ENCODE measurements around the gene COMMD9. TPM values are rescaled to one million over a fixed set of nuclear protein-coding genes. Genes with fewer than 3 reads are reported as not detected.

Gene COMMD9
- total and polyA plus RNA-seq, 10 of the 15 experiments (the other 5 are each of a cell fraction or from before 2014, with no cell fraction given): 31.4 to 119 (median 56.2) TPM

GRCh38 chr11:36234825-36235224, 54.4 kb downstream of the COMMD9 start (continued):
- no peak for TF ChIP-seq ZBTB33 (IDR thresholded peaks at IDR 0.05)
- no peak for TF ChIP-seq CREM (IDR thresholded peaks at IDR 0.05; ENCODE audit: low read depth)
- no peak for TF ChIP-seq KAT2A (conservative IDR thresholded peaks at IDR 0.05; ENCODE audit: control insufficient read depth, low read depth, low read length)
- TF ChIP-seq ZNF384 (IDR thresholded peaks at IDR 0.05; ENCODE audit: borderline replicate concordance, low read depth, low read length): no peak
- TF ChIP-seq NR2C1 (IDR thresholded peaks at IDR 0.05): no peak
- TF ChIP-seq, protein P1, sequence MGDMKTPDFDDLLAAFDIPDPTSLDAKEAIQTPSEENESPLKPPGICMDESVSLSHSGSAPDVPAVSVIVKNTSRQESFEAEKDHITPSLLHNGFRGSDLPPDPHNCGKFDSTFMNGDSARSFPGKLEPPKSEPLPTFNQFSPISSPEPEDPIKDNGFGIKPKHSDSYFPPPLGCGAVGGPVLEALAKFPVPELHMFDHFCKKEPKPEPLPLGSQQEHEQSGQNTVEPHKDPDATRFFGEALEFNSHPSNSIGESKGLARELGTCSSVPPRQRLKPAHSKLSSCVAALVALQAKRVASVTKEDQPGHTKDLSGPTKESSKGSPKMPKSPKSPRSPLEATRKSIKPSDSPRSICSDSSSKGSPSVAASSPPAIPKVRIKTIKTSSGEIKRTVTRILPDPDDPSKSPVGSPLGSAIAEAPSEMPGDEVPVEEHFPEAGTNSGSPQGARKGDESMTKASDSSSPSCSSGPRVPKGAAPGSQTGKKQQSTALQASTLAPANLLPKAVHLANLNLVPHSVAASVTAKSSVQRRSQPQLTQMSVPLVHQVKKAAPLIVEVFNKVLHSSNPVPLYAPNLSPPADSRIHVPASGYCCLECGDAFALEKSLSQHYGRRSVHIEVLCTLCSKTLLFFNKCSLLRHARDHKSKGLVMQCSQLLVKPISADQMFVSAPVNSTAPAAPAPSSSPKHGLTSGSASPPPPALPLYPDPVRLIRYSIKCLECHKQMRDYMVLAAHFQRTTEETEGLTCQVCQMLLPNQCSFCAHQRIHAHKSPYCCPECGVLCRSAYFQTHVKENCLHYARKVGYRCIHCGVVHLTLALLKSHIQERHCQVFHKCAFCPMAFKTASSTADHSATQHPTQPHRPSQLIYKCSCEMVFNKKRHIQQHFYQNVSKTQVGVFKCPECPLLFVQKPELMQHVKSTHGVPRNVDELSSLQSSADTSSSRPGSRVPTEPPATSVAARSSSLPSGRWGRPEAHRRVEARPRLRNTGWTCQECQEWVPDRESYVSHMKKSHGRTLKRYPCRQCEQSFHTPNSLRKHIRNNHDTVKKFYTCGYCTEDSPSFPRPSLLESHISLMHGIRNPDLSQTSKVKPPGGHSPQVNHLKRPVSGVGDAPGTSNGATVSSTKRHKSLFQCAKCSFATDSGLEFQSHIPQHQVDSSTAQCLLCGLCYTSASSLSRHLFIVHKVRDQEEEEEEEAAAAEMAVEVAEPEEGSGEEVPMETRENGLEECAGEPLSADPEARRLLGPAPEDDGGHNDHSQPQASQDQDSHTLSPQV (IDR thresholded peaks at IDR 0.05): no peak
- TF ChIP-seq NFYA (IDR thresholded peaks at IDR 0.05; ENCODE audit: borderline replicate concordance, low read depth, low read length): no peak

DNA sequence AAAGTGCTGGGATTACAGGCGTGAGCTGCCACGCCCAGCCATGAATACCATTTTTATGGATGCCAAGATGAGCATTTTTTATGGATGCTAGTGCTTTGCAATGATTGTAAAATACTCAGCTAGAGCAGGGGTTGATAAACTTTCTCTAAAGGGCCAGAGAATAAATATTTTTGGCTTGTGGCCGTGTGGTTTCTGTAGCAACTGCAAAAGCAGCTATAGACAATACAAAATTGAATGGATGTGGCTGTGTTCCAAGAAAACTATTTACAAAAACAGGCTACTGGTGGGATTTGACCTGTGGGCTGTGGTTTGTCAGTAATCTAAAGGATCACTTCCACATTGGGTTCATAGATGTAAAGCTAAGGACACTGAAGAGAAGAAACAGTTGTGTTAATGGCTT, 56.0 kb downstream of the COMMD9 start:
- ChIA-PET RAD21 (ENCODE audit: unreplicated experiment) (no interaction called here), POLR2A (no interaction called here), CTCF (no interaction called here), SMC1A (ENCODE audit: uncharacterized antibody, unreplicated experiment) (interaction anchor here (0.8 kb wide), 1 partner anchor 28 kb away, joined by 3 read pairs; no protein-coding TSS in a partner anchor)
- 6% methylated on average over 3 of the region's 3 CpGs for WGBS (ENCODE audit: insufficient coverage, insufficient replicate concordance, low lambda C conversion rate, missing lambda C conversion rate)
- intact Hi-C loops (cut with micrococcal nuclease; ENCODE audit: unreplicated experiment) (no loop called here), in situ Hi-C loops (cut with MboI) (no loop called here)
- Histone ChIP-seq H3K27me3 (replicated peaks in 1 of 2; ENCODE audit: control insufficient read depth in 2 of 2, insufficient read depth in 2 of 2, low read length in 1 of 2) (no peaks in the 10 kb centered on the region), H3K79me2 (ENCODE audit: control insufficient read depth, insufficient read depth, low read length) (no peaks in the 10 kb centered on the region), H2AFZ (ENCODE audit: control insufficient read depth, low read depth, low read length) (no peak overlapping the region), H3K9ac (ENCODE audit: control insufficient read depth, insufficient read depth, low read length) (no peak overlapping the region), H3K9me3 (replicated peaks; ENCODE audit: control insufficient read depth, insufficient read depth, low read length) (no peaks in the 10 kb centered on the region), H3K4me3 (no peak overlapping the region), H3K27ac (ENCODE audit: control insufficient read depth, insufficient read depth) (no peak overlapping the region), H4K20me1 (ENCODE audit: control insufficient read depth, insufficient read depth) (no peaks in the 10 kb centered on the region), H3K4me1 (ENCODE audit: control insufficient read depth, insufficient read depth, low read length) (no peaks in the 10 kb centered on the region), H3K4me2 (ENCODE audit: control insufficient read depth, insufficient read depth) (no peak overlapping the region), H3K36me3 (ENCODE audit: control insufficient read depth in 2 of 2, insufficient read depth in 2 of 2, low read length in 1 of 2) (no peaks in the 10 kb centered on the region)
- FAIRE-seq: no peak
- ATAC-seq: no peak
- no peak for DNase-seq (ENCODE audit: low read depth, low spot score)
- BruUV-seq (replicated peaks): no TSS peak
- TF ChIP-seq SMARCA5 (IDR thresholded peaks at IDR 0.05): no peak
- no peak for TF ChIP-seq MLLT1 (IDR thresholded peaks at IDR 0.05)
- TF ChIP-seq CHD1 (IDR thresholded peaks at IDR 0.05; ENCODE audit: low read depth, low read length): no peak
- no peak for TF ChIP-seq HDGF (IDR thresholded peaks at IDR 0.05)
- no peak for TF ChIP-seq FOS (IDR thresholded peaks at IDR 0.05; ENCODE audit: borderline replicate concordance, extremely low read depth, insufficient read length)
- TF ChIP-seq, protein P2, sequence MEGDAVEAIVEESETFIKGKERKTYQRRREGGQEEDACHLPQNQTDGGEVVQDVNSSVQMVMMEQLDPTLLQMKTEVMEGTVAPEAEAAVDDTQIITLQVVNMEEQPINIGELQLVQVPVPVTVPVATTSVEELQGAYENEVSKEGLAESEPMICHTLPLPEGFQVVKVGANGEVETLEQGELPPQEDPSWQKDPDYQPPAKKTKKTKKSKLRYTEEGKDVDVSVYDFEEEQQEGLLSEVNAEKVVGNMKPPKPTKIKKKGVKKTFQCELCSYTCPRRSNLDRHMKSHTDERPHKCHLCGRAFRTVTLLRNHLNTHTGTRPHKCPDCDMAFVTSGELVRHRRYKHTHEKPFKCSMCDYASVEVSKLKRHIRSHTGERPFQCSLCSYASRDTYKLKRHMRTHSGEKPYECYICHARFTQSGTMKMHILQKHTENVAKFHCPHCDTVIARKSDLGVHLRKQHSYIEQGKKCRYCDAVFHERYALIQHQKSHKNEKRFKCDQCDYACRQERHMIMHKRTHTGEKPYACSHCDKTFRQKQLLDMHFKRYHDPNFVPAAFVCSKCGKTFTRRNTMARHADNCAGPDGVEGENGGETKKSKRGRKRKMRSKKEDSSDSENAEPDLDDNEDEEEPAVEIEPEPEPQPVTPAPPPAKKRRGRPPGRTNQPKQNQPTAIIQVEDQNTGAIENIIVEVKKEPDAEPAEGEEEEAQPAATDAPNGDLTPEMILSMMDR (IDR thresholded peaks at IDR 0.05 in 2 of 3, conservative IDR thresholded peaks at IDR 0.05 in 1 of 3; ENCODE audit: control insufficient read depth in 2 of 3, extremely low read depth in 1 of 3, insufficient read depth in 1 of 3, low read depth in 3 of 3, low read length in 3 of 3): no peak
- no peak for TF ChIP-seq HDAC6 (IDR thresholded peaks at IDR 0.05; ENCODE audit: unreplicated experiment)
- no peak for TF ChIP-seq YBX1 (IDR thresholded peaks at IDR 0.05)
